T-helper 17 cell (primary cell): ENCODE data around the gene GNA12. TPM values are rescaled to one million over a fixed set of nuclear protein-coding genes. Genes with fewer than 3 reads are reported as not detected.

Experiments used
- ATAC-seq: fragments of 150-1000 bp; cut with Tn5 transposase; 2 replicates; pipeline ENCODE4 v1.10.0; 2021; ENCODE audit warnings: mild to moderate bottlenecking, moderate library complexity
- DNase-seq, 3 donors: peaks; one replicate each; pipeline versions ENCODE4 v3.0.0 to v3.0.0-alpha.2; 2020 to 2021
- H3K9me3 ChIP-seq: one replicate; pipeline ENCODE4 v1.7.0; 2013; ENCODE audit warnings: low read length, mild to moderate bottlenecking; ENCODE audit not compliant: control insufficient read depth, poor library complexity, severe bottlenecking
- H3K27ac Mint-ChIP-seq: one replicate; pipeline ENCODE4 v1.8.0; 2022; ENCODE audit warnings: mild to moderate bottlenecking, moderate library complexity, mixed read lengths
- H3K27me3 Mint-ChIP-seq: one replicate; pipeline ENCODE4 v1.8.0; 2022; ENCODE audit warnings: mixed read lengths
- H3K36me3 Mint-ChIP-seq: one replicate; pipeline ENCODE4 v1.8.0; 2022; ENCODE audit warnings: low read depth, mixed read lengths
- H3K4me1 Mint-ChIP-seq: one replicate; pipeline ENCODE4 v1.8.0; 2022; ENCODE audit warnings: mild to moderate bottlenecking, mixed read lengths
- H3K4me3 Mint-ChIP-seq: one replicate; pipeline ENCODE4 v1.8.0; 2022; ENCODE audit warnings: mild to moderate bottlenecking, moderate library complexity, mixed read lengths
- total RNA-seq, 4 donors: library from RNA in 2 of 4; stranded (reverse) in 2 of 4; gene quantifications; one replicate each; pipeline ENCODE4 v1.2.3 and lab custom pipeline; 2022 to 2026

The GNA12 gene
- total RNA-seq, 2 donors from 2014 or later: 13.5 to 19.2 TPM

GRCh38 chr7:2824026-2824677, 20.0 kb downstream of the GNA12 start:
- peaks cover 2% of the 10 kb centered on the region for H3K9me3 ChIP-seq
- peaks cover 3% of the 10 kb centered on the region for H3K36me3 Mint-ChIP-seq
- H3K4me1 Mint-ChIP-seq: peaks cover 30% of the 10 kb centered on the region
- no peak for ATAC-seq
- no peak overlapping the region for H3K27ac Mint-ChIP-seq
- DNase-seq: no peak
- H3K4me3 Mint-ChIP-seq: no peak overlapping the region
- H3K27me3 Mint-ChIP-seq: no peaks in the 10 kb centered on the region

GRCh38 chr7:2823130-2823529, 21.0 kb downstream of the GNA12 start:
- peaks cover 30% of the 10 kb centered on the region for H3K4me1 Mint-ChIP-seq
- no peak overlapping the region for H3K4me3 Mint-ChIP-seq
- H3K27ac Mint-ChIP-seq: peak overlapping the region; percentile 27
- no peaks in the 10 kb centered on the region for H3K27me3 Mint-ChIP-seq
- ATAC-seq (no peak), DNase-seq (no peak)
- H3K36me3 Mint-ChIP-seq: peaks cover 3% of the 10 kb centered on the region
- H3K9me3 ChIP-seq: peaks cover 2% of the 10 kb centered on the region

- H3K9me3 ChIP-seq: peaks cover 2% of the 10 kb centered on the region
- Mint-ChIP-seq H3K27ac (peak overlapping the region; percentile 41), H3K4me1 (peaks cover 30% of the 10 kb centered on the region), H3K4me3 (no peak overlapping the region), H3K27me3 (no peaks in the 10 kb centered on the region), H3K36me3 (peaks cover 3% of the 10 kb centered on the region)
- DNase-seq: no peak
- peak; percentile 45 for ATAC-seq
Measured at GRCh38 chr7:2821842-2822507, 22.1 kb downstream of the GNA12 start.

- H3K27me3 Mint-ChIP-seq: no peaks in the 10 kb centered on the region
- H3K4me1 Mint-ChIP-seq: peaks cover 28% of the 10 kb centered on the region
- no peak overlapping the region for H3K4me3 Mint-ChIP-seq
- peaks cover 3% of the 10 kb centered on the region for H3K36me3 Mint-ChIP-seq
- H3K27ac Mint-ChIP-seq: no peak overlapping the region
- DNase-seq (no peak), ATAC-seq (peak; percentile 39)
- H3K9me3 ChIP-seq: peaks cover 2% of the 10 kb centered on the region
Measured at GRCh38 chr7:2821161-2821841, 22.8 kb downstream of the GNA12 start.

- ATAC-seq: no peak
- Mint-ChIP-seq H3K4me1 (peaks cover 32% of the 10 kb centered on the region), H3K36me3 (peaks cover 3% of the 10 kb centered on the region), H3K4me3 (no peak overlapping the region), H3K27me3 (no peaks in the 10 kb centered on the region), H3K27ac (no peak overlapping the region)
- DNase-seq: no peak
- H3K9me3 ChIP-seq: peaks cover 2% of the 10 kb centered on the region
Measured at GRCh38 chr7:2820508-2820934, 23.6 kb downstream of the GNA12 start.

- ATAC-seq (no peak), DNase-seq (no peak)
- peaks cover 3% of the 10 kb centered on the region for H3K36me3 Mint-ChIP-seq
- peaks cover under 1% of the 10 kb centered on the region for H3K9me3 ChIP-seq
- no peak overlapping the region for H3K4me3 Mint-ChIP-seq
- H3K27ac Mint-ChIP-seq: no peak overlapping the region
- H3K4me1 Mint-ChIP-seq: peaks cover 28% of the 10 kb centered on the region
- H3K27me3 Mint-ChIP-seq: no peaks in the 10 kb centered on the region
Measured at GRCh38 chr7:2819954-2820397, 24.1 kb downstream of the GNA12 start.

- Mint-ChIP-seq H3K4me1 (peaks cover 30% of the 10 kb centered on the region), H3K36me3 (peaks cover 3% of the 10 kb centered on the region), H3K27me3 (no peaks in the 10 kb centered on the region), H3K27ac (no peak overlapping the region), H3K4me3 (no peak overlapping the region)
- no peaks in the 10 kb centered on the region for H3K9me3 ChIP-seq
- DNase-seq (no peak), ATAC-seq (no peak)
Measured at GRCh38 chr7:2819161-2819953, 24.8 kb downstream of the GNA12 start.

- ATAC-seq (no peak), DNase-seq (no peak)
- H3K9me3 ChIP-seq: no peaks in the 10 kb centered on the region
- H3K4me3 Mint-ChIP-seq: no peak overlapping the region
- no peak overlapping the region for H3K27ac Mint-ChIP-seq
- H3K27me3 Mint-ChIP-seq: no peaks in the 10 kb centered on the region
- H3K4me1 Mint-ChIP-seq: peaks cover 28% of the 10 kb centered on the region
- H3K36me3 Mint-ChIP-seq: peaks cover 3% of the 10 kb centered on the region
Measured at GRCh38 chr7:2818653-2819052, 25.5 kb downstream of the GNA12 start.

- DNase-seq (no peak), ATAC-seq (no peak)
- Mint-ChIP-seq H3K4me1 (peaks cover 33% of the 10 kb centered on the region), H3K27ac (no peak overlapping the region), H3K4me3 (no peak overlapping the region), H3K36me3 (peaks cover 5% of the 10 kb centered on the region), H3K27me3 (no peaks in the 10 kb centered on the region)
- no peaks in the 10 kb centered on the region for H3K9me3 ChIP-seq
Measured at GRCh38 chr7:2818121-2818520, 26.0 kb downstream of the GNA12 start.

- H3K9me3 ChIP-seq: no peaks in the 10 kb centered on the region
- no peaks in the 10 kb centered on the region for H3K27me3 Mint-ChIP-seq
- no peak for DNase-seq
- H3K36me3 Mint-ChIP-seq: peaks cover 5% of the 10 kb centered on the region
- no peak overlapping the region for H3K4me3 Mint-ChIP-seq
- H3K4me1 Mint-ChIP-seq: peaks cover 33% of the 10 kb centered on the region
- no peak for ATAC-seq
- no peak overlapping the region for H3K27ac Mint-ChIP-seq
Measured at GRCh38 chr7:2817456-2817855, 26.7 kb downstream of the GNA12 start.

- H3K4me3 Mint-ChIP-seq: no peak overlapping the region
- ATAC-seq (no peak), DNase-seq (no peak)
- H3K9me3 ChIP-seq: no peaks in the 10 kb centered on the region
- peaks cover 2% of the 10 kb centered on the region for H3K36me3 Mint-ChIP-seq
- H3K4me1 Mint-ChIP-seq: peaks cover 26% of the 10 kb centered on the region
- no peak overlapping the region for H3K27ac Mint-ChIP-seq
- no peaks in the 10 kb centered on the region for H3K27me3 Mint-ChIP-seq
Measured at GRCh38 chr7:2815875-2816245, 28.2 kb downstream of the GNA12 start.

- Mint-ChIP-seq H3K27ac (no peak overlapping the region), H3K27me3 (no peaks in the 10 kb centered on the region), H3K4me1 (peaks cover 29% of the 10 kb centered on the region), H3K4me3 (peak overlapping the region; percentile 19), H3K36me3 (peaks cover 4% of the 10 kb centered on the region)
- DNase-seq (no peak), ATAC-seq (no peak)
- no peaks in the 10 kb centered on the region for H3K9me3 ChIP-seq
Measured at GRCh38 chr7:2814946-2815874, 28.9 kb downstream of the GNA12 start.
